ENCODE results near the gene S100PBP.

The S100PBP gene

DNA sequence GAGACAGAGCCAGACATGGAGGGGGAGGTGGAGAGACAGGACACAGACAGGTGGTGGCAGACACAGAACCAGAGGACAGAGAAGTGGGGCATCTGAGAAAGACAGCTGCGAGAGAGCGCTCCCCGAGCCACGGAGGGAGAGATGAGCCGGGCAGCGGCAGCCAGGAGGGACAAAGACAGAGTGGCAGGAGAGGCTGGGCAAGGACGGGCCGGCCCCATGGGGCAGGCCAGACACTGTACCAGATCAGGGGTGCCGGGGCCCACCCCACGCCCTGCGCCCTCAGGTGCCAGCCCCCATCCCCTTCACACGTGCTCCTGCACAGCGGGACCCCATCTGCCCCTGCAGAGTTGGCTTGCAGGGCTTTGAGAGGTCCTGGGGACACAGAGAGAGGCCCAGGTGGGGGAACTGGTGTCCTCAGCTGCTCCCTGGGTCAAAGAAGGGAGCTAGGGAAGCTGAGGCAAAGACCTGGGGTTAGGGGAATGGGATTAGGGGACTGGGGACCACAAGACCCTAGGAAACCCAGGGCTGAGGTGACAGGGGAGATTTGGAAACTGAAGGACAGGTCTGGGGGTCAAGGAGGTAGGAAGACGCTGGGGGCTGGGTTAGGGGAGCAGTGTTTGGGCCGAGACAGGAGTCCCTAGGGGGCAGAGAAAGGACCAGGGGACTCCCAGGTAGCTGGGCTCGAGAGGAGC is 52.6 kb downstream of the S100PBP start:
- DNase-seq (ENCODE audit: low read depth): no peak

DNA sequence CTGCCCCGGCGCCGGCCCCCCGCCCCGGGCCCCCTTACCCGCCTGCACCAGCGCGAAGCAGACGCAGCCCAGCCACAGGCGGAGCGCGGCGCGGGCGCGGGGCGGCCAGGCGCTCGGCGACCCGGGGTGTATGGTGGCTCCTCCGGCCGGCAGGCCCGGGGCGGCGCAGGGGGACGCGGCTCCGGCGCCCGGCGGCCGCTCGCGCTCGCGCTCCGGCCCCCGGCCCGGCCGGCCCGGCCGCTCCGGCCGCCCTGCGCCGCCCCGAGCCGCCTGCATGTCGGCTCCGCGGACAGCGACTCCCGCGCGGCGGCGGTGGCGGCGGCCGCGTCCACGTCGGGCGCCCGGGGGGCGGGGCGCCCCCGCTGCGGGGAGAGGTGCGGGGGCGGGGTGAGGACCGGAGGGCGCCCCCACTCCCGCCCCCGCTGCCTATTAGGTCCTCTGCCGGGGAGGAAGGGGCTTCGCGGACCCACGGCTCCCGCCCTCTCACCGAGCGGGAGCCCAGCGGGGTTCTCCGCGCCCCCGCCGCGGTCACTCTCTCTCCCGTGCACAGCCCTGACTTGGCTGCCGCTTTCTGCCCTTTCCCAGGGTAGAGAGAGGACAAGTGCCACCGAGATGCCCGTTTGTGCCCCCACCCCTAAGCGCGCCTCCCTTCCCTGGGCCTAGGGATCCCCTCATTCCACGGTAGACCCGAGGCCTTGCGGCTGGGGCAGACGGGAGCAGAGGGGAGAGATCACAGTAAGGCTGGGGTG is 53.3 kb downstream of the S100PBP start, which contains the start of gene FNDC5:
Gene FNDC5 (minus strand): TSS at position 298 of the 749 bp plus-strand sequence.
- no peak for DNase-seq (ENCODE audit: low read depth)

DNA sequence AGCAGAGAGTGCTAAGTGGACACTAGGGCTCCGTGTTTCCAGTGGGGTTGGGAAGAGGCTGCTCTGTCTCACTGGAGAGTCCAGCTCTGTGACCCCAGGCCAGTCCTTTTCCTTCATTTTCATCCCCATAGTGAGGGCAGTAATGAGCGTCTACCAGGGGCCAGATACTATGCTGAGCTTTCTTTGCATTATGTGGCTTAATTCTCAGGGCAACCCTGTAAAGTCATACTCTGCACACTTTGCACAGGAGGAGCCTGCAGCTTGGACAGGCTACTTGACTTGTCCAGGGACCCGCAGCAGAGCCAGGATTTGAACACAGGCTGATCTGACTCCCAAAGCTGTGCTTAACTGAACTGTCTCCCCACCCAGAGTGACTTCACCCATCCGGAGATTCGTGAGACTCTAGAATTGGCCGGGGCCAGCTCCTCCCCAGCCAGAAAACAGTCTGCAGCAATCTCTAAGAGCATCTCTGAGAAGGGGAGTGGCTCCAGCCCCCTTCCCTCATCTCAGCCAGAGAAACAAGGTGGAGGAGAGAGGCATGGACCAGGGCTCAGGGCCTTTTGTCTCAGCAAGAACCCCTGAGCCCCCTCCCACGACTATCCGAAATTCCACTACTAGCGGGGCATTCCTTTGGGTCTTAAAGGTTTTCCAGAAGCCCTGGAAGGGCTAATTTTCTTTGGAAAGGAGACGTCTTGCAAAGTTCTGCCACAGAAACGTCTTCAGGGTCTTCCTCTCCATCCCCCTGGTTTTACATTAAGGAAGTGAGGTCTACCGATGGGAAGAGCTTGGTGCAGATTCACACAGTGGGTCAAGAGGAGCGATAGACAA is 54.1 kb downstream of the S100PBP start:
- DNase-seq (ENCODE audit: low read depth): no peak

DNA sequence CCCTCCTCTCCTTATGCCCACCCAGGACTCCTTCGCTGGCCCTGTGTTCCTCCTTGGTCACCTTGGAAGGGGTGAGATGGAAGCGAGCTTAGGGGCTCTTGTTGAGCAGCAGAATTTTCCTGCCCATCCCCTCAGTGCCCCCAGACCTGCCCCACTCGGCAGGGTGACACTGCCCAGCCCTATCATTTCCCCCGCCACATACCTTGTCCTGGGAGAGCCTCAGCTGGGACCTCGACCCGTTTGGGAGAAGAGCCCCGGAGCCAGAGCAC is 54.7 kb downstream of the S100PBP start:
- no peak for DNase-seq (ENCODE audit: low read depth)

DNA sequence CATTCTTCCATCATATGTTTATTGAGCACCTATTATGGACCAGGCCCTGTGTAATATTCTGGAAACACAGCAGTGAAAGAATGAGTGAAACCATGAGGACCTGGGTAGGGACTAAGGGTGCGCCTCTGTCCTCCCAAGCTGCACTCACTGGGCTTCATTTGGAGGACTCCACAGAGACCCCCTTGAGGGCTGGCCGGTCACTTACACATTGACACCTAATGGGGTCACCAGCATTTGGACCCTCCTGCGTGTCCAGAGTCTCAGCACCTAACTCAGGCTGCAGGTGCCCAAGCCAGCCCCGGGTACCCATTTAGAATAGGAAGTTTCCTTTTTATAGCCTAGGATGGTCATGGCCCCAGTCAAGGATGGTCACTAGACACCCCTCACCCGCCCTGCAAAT is 56.0 kb downstream of the S100PBP start:
- DNase-seq (ENCODE audit: low read depth): no peak

DNA sequence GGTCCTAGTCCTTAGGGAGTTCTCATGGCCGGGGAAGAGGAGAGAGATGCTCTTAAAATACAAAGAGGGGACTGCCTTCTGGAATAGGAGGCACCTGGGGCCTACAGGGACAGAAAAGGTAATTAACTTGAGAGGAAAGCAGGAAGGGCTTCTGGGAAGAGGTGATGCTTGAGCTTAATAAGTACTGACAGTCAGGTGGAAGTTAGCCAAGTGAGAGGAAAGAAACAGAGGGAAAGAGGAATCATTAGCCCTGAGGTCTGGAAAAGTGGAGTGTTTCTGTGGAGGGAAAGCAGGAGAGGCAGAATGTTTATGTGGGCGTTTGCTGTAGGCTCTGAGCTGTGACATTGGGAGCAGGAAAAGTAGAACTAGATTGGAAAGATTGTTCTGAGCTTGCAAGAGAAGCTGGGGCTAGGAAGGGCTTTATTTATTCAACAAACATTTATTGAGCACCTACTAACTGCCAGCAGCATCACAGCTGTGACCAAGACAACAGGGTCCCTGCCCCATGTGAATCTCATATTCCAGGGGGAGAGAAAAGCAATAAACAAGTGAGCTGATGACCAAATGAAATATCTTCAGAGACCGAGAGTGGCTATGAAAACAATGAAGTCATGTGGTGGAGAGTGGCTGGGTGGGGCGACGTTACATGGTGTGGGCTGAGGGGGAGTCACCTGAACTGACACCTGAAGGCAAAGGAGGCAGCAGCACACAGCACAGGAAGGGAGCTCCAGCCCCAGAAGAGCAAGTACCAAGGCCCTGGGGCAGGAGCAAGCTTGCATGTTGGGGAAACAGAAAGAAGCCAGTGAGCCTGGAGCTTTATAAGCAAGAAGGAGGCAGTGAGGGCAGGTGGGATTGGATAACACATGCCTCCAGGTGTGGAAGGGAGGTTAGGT is 57.7 kb downstream of the S100PBP start:
- DNase-seq (ENCODE audit: low read depth): no peak

DNA sequence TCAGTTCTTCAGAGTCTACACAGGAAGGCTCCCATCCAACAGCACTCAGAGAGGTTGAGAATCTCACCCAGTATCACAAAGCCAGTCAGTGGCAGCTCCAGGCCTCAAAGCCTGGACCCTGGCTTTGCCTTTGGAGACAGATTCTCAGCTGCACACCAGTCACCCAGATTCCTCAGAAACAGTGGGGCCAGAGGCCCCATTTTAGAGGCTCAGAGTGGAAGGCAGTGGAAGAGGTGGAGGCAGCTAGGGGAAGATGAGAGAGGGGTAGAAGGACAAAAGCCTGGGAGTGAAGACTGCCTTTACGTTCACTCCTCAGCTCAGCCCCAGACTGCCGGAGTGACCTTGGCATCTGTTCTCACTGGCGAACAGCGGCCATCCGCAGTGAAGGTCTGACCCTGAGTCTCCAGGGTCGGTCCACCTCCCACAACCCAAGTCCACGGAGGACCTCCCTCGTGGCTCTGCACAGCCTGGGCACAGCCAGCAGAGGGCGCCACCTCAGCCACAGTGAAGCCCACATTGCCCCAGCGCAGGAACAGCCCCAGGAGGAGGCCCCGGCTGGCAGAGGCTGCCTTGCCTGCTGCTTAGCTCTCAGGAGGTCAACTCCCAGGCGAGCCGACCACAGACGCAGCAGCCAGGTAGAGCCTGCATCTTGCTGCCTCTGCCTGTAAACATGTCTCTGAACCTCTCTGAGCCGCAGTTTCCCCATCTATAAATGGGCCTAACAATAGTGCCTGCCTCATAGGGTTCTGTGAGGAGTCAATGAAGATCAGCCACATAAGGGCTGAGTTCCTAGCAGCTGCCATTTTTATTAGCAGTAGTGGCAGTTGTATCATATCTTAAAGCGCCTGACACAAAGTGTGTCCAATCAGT is 59.1 kb downstream of the S100PBP start:
- DNase-seq (ENCODE audit: low read depth): no peak

DNA sequence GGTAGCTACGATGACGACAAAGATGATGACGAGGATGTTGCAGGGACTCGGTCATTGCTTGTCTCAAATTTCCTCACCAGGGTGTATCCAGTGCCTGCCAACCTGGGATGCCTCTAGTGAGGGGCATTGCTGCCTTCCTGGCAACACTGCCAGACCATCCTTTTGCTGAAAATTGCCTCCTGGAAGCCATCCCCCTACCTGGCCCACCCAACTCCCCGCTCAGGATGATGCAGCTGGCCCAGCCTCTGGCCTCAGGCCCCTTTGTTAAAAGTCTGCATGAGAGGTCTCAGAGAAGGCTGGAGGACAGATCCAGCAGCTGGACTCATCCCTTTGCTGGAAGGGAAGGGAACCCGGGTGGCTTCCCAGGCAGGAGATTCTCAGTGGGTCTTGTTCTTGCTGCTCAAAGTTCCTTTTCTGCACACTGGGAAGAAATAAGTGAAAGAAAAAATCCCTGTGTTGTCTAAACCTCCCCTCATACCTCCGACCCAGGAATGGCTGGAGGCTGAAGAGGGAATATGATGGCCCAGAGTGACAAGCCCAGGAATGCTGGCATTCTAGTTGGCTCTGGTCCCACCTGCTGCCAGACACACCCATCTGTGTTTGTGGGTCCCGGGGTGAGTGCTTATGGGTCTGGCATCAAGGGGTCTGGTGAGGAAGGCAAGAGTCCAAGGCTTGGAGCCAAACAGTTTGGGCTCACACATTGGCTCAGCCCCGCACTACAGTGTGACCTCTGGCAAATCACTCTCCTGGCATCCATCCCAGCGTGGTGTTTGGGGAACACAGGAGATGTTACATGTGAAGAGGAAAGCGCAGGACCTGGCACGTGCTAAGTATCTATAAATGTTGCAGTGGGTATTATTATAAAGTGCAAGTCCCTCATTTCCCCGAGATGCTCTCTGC is 60.0 kb downstream of the S100PBP start:
- no peak for DNase-seq (ENCODE audit: low read depth)

DNA sequence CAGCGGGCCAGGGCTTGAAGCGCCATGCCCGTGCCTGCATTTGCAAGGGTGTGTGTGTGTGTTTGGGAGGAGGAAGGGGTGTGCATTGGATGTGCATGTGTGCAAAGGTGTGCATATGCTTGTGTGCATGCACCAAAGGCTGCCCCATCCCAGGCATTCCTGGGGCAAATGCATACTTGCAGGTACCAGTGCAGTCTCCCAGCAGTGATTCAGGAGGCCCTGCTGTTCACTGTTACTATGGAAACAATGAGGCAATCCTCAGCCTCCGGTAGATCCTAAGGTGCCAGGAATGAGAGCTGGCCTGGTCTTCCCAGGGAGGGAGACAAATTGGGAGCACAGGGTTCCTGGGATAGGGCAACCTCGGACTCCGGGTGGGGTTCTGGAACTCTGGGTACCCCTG is 60.7 kb downstream of the S100PBP start:
- no peak for DNase-seq (ENCODE audit: low read depth)

DNA sequence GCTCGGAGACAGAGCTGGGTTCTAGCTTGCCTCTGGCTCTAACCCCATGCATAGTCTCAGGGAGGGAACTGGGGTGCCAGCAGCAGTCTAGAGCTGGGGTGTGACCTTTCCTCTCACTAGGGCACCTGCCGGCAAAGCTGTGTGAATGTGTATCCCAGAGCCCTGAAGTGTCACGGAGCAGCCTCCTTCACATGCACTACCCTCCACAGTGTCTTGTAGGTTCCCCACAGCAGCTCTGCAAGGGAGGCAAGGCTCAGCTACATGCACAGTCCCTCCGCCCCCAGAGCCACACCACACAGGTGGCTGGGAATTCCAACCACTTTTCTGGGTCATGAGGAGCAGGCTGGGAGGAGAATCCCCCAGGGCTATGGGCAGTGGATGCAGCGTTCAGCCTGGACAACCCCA is 61.2 kb downstream of the S100PBP start:
- no peak for DNase-seq (ENCODE audit: low read depth)

DNA sequence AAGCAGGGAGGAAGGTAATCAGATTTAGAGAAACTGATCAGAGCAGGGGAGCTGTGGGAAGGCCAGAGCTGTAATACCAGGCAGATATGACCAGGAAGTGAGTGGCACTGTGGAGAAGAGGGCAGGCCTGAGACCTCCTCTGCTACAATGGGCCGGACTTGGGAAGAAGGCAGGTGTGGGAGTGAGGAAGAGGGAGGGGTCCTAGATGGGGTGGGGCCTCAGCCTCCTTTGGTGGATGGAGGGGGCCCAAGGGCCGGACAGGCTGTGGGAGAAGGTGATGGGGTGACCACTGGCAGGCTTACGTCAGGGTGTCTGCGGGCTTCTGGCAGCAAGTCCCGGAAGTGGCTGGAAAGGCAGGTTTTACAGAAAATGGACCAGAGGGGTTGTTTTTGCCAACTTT is 63.8 kb downstream of the S100PBP start:
- no peak for DNase-seq (ENCODE audit: low read depth)

DNA sequence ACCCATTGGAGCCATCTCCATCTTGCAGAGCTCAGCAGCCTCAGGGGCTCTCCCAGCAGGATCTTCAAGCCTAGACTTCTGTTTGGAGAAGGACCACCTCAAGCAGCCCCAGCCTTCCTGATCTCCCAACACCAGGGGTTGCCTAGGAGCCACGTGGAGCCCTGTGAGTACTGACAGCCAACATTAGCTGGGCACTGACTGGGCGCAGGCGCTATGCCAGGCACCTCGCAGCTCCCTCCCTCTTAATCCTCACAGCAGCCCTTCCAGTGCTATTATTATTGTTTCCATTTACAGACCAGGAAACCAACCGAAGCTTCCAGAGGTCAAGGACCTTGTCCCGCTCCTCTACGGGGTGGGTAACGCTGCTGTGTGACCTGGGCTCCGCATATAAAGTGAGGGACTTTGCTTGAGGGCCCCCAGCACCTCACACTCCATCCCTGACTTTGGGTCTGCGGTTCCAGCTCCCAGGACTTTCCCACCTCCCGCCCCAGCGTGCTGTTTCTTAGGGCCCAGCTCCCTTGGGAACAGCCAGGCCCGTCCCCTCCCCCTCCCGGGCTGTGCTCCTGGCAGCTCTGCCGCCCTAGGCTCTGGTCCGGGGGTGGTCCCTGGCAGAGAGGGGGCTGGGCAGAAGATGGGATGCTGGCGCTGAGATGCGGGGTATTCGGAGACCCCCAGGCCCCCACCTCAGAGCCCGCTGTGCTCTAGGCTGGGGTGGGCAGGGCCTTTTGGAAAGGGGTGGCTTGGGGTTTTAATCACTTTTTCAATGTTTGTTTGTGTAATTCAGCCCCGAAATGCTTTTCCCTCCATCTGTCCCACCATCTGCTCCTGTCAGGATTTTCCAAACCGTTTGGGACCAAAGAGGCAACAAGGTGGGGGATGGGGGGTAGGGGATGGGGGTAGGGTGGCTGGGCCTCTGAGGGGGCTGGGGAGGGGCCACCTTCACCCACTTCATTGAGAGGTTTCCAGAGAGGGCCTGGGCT is 64.7 kb downstream of the S100PBP start:
- no peak for DNase-seq (ENCODE audit: low read depth)

DNA sequence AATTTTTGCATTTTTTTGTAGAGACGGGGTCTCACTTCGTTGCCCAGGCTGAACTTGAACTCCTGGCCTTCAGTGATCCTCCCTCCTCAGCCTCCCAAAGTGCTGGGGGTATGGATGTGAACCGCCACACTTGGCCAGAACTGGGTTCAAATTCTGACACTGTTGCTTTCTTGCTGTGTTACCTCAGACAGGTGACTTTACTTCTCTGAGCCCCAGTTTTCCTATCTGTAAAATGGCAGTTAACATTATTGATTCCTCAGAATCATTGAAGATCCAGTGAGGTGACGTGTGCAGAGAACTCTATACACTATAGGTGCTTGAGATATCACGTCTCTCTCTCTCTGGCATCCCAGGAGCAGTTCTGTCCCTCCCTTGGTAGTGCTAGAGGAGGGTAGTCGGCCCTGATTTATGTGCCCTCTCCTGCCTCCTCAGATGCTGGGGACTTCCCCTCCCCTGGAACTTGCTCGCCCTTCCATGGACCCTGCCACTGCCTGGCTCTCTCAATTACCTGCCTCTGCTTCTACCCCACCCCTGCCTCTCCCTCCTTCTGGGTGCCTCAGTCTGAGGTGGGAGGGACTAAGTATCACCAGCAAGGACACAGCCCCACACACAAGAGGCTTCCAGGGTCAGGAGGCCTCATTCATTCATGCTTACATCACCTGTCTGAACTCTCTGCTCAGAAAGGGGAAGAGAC is 66.0 kb downstream of the S100PBP start:
- DNase-seq (ENCODE audit: low read depth): no peak

DNA sequence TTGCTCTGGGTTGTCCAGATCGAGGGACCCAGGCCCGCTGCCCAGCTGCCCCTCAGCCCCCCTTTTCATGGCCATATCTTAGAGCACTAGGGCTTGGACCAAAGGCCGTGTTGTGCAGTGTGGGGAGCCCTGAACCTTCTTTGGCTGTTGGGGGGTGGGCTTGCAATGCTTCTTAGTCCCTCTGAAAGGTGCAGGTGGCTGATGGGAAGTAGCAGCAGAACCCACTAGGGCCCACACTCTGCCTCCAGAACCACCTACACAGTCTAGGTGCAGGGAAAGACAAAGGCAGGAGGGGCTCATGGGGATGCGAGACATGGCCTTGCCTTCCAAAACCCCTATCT is 66.5 kb downstream of the S100PBP start:
- no peak for DNase-seq (ENCODE audit: low read depth)

DNA sequence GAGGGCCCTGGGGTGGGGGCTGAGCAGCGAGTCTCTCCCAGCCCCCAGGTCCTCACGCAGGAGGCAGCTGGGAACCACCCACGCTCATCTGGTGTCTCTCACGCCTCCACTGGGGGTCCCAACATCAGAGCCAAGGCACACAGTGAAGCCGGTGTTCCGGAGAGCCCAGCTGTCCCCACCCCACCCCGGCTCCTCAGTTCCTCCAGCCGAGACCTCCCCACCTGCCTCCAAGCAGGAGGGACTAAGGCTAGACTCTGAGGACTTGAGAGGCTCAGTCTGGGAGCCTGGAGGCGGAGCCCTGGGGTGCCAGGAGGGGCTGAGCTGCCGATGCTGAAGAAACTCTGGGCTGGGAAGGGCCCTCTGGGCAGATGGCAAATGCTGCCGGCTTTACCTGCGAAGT is 67.3 kb downstream of the S100PBP start:
- no peak for DNase-seq (ENCODE audit: low read depth)

DNA sequence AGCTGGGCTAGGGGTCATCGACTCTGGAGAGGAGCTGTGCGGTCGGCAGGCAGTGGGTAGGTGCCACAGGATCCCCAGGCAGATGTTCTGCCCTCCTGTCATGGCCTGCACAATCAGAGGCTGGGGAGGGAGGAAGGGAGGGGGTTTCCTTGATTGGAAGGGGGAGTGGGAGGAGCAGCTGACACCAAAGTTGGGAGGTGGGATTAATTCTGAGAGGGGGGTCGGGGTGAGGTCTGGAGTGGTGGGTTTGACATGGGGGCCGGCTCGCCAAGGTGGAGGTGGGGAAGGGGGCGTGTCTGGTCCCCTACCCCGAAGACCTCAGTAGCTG is 68.2 kb downstream of the S100PBP start:
- no peak for DNase-seq (ENCODE audit: low read depth)

DNA sequence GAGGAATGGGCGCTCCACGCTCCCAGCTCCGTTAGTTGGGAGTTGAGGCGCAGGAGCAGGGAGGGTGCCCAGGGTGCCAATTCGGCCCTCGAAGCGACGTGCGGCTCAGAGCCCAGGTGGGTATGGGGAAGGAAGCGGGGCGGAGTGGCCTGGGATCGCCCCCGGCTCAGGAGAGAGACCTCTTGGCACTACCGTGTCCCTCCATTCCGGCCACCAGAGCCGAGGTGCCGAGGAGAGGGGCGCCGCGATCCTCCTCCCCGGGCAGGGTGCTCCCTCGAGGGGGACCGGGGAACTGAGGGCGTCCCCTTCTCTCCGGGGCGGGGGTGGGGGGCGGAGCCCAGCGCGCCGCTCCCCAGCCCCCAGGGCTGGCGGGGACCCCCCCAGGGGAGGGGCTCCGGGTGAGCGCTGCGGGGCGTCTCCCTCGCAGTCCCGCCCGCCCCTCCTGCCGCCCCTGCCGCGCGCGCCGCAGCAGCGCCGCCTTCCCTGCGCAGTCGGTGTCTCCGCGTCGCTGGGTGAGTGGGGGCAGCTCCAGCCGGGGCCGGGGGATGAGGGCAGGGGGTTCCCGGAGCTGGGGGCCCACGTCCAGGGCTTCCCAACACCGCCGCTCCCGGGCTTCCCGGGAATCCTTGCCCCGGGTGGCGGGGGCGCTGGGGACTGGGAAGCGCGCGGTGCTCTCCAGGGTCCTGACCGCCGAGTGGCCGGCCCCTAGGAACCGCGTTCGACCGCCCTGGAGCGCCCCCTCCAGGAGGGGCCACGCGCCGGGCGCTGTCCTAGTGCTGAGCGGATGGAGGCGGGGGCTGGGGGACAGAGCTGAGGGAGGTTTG is 68.8 kb downstream of the S100PBP start, which contains the start of gene HPCA:
Gene HPCA (plus strand): TSS at position 488 of the 824 bp plus-strand sequence. CDS start 2,408 bp downstream, outside the sequence.
- no peak for DNase-seq (ENCODE audit: low read depth)
